Daoy (cell line): Measurements from ENCODE around the gene DMRTC1. TPM values are rescaled to one million over a fixed set of nuclear protein-coding genes. Genes with fewer than 3 reads are reported as not detected.
"Not testable (repeated sequence)": the region's sequence is repeated elsewhere in the genome, so short reads cannot be mapped to it uniquely, and the experiment has no call there.

Experiments
- DNase-seq: peaks from one replicate; pipeline ENCODE4 v3.0.0-alpha.2; 2015; ENCODE audit warnings: low read depth
- total RNA-seq: library from RNA; depleted of rRNA; stranded (reverse); fragments of >200 nt; shearing (Covaris generic); gene quantifications from 2 replicates; pipeline ENCODE4 v1.2.3, GENCODE V29; 2014; rRNA removed

DMRTC1 gene
- 0.46 TPM in 1 of 2 replicates, not detected in the other for total RNA-seq

GRCh38 chrX:72943819-72944169, at the start of gene DMRTC1:
TSS of gene DMRTC1 (minus strand) at chrX:72943837. CDS start at chrX:72875694, 68,143 bp downstream.
- DNase-seq, result not testable (repeated sequence)

- not testable (repeated sequence) for DNase-seq
Observed at GRCh38 chrX:72980894-72981469, 37.3 kb upstream of the DMRTC1 start.

- not testable (repeated sequence) for DNase-seq
Observed at GRCh38 chrX:72974885-72975284, 31.2 kb upstream of the DMRTC1 start.

- not testable (repeated sequence) for DNase-seq
Observed at GRCh38 chrX:72971859-72972258, 28.2 kb upstream of the DMRTC1 start.

GRCh38 chrX:72959971-72960370, 16.3 kb upstream of the DMRTC1 start:
- not testable (repeated sequence) for DNase-seq

GRCh38 chrX:72943035-72943818, 410 bp downstream of the DMRTC1 start:
- DNase-seq, result not testable (repeated sequence)

GRCh38 chrX:72942272-72942671, 1.4 kb downstream of the DMRTC1 start:
- DNase-seq, result not testable (repeated sequence)

- not testable (repeated sequence) for DNase-seq
Observed at GRCh38 chrX:72937906-72938305, 5.7 kb downstream of the DMRTC1 start, which contains the start of gene FAM236A. TSS of gene FAM236A (plus strand) at chrX:72938206. CDS start at chrX:72938263, 57 bp downstream.

GRCh38 chrX:72936882-72937455, 6.7 kb downstream of the DMRTC1 start:
- not testable (repeated sequence) for DNase-seq

- DNase-seq, result not testable (repeated sequence)
Observed at GRCh38 chrX:72936455-72936854, 7.2 kb downstream of the DMRTC1 start.

- DNase-seq, result not testable (repeated sequence)
Observed at GRCh38 chrX:72932283-72932682, 11.4 kb downstream of the DMRTC1 start.

- DNase-seq, result not testable (repeated sequence)
Observed at GRCh38 chrX:72916096-72916495, 27.5 kb downstream of the DMRTC1 start.

- not testable (repeated sequence) for DNase-seq
Observed at GRCh38 chrX:72912315-72912714, 31.3 kb downstream of the DMRTC1 start, which contains the start of gene FAM236C. TSS of gene FAM236C (plus strand) at chrX:72912615. CDS start at chrX:72912715, 100 bp downstream.

- not testable (repeated sequence) for DNase-seq
Observed at GRCh38 chrX:72889740-72890139, 53.9 kb downstream of the DMRTC1 start.

- DNase-seq, result not testable (repeated sequence)
Observed at GRCh38 chrX:72882898-72883297, 60.7 kb downstream of the DMRTC1 start.

- DNase-seq, result not testable (repeated sequence)
Observed at GRCh38 chrX:72837532-72837931, 106.1 kb downstream of the DMRTC1 start.

- not testable (repeated sequence) for DNase-seq
Observed at GRCh38 chrX:72830701-72831100, 112.9 kb downstream of the DMRTC1 start.

Other genes with a start within 250 kb of the DMRTC1 start
- 6.4 and 9.5 TPM in 2 replicates for gene PHKA1, start 229.5 kb downstream of the DMRTC1 start, total RNA-seq
- gene DMRTC1B, start 166.9 kb downstream of the DMRTC1 start, total RNA-seq, result not detected in 2 replicates
- not detected in 2 replicates for gene FAM236B, start 161.2 kb downstream of the DMRTC1 start, total RNA-seq
- gene FAM236D, start 135.6 kb downstream of the DMRTC1 start, total RNA-seq, result not detected in 2 replicates
- gene FAM236C, start 31.2 kb downstream of the DMRTC1 start, total RNA-seq, result not detected in 2 replicates
- gene FAM236A, start 5.6 kb downstream of the DMRTC1 start, total RNA-seq, result not detected in 2 replicates
- 0.06 TPM in 1 of 2 replicates, not detected in the other for gene PABPC1L2B, start 59.1 kb upstream of the DMRTC1 start, total RNA-seq
- gene PABPC1L2A, start 135.7 kb upstream of the DMRTC1 start, total RNA-seq, result not detected in 2 replicates